Smooth muscle cell (in vitro differentiated cells): ENCODE measurements around the gene CDH22. TPM values are rescaled to one million over a fixed set of nuclear protein-coding genes. Genes with fewer than 3 reads are reported as not detected.

Experiments used
- DNase-seq: peaks from one replicate; lab custom pipeline; 2025; ENCODE audit not compliant: unreplicated experiment; lab: John Stamatoyannopoulos, UW
- H2AFZ ChIP-seq: fragments of 200-600 bp; sonication (generic); 2 replicates; pipeline ENCODE4 v1.6.0; 2016; ENCODE audit warnings: antibody characterized with exemption, low read depth, mild to moderate bottlenecking
- H3F3A ChIP-seq: fragments of 200-600 bp; sonication (generic); 2 replicates; pipeline ENCODE4 v1.6.0; 2017; ENCODE audit warnings: antibody characterized with exemption, low read depth
- H3K27ac ChIP-seq: fragments of 200-600 bp; sonication (generic); 2 replicates; pipeline ENCODE4 v1.5.1; 2016; ENCODE audit warnings: low read depth, mild to moderate bottlenecking
- H3K27me3 ChIP-seq: fragments of 200-600 bp; sonication (generic); 2 replicates; pipeline ENCODE4 v1.6.1; 2016; ENCODE audit warnings: low read depth, mild to moderate bottlenecking
- H3K36me3 ChIP-seq: fragments of 200-600 bp; sonication (generic); 2 replicates; pipeline ENCODE4 v1.5.1; 2016; ENCODE audit warnings: low read depth
- H3K4me1 ChIP-seq: fragments of 200-600 bp; sonication (generic); 2 replicates; pipeline ENCODE4 v1.5.1; 2016; ENCODE audit warnings: low read depth
- H3K4me2 ChIP-seq: fragments of 200-600 bp; sonication (generic); 2 replicates; pipeline ENCODE4 v1.6.0; 2016; ENCODE audit warnings: mild to moderate bottlenecking
- H3K4me3 ChIP-seq: fragments of 200-600 bp; sonication (generic); 2 replicates; pipeline ENCODE4 v1.5.1; 2016; ENCODE audit warnings: mild to moderate bottlenecking
- H3K79me2 ChIP-seq: fragments of 200-600 bp; sonication (generic); 2 replicates; pipeline ENCODE4 v1.6.0; 2016; ENCODE audit warnings: low read depth, mild to moderate bottlenecking
- H3K9ac ChIP-seq: fragments of 200-600 bp; sonication (generic); 2 replicates; pipeline ENCODE4 v1.6.0; 2016; ENCODE audit warnings: low read depth
- H3K9me3 ChIP-seq: fragments of 200-600 bp; sonication (generic); replicated peaks from 2 replicates; pipeline ENCODE4 v1.5.1; 2016; ENCODE audit warnings: low read depth
- H4K20me1 ChIP-seq: fragments of 200-600 bp; sonication (generic); 2 replicates; pipeline ENCODE4 v1.6.0; 2016; ENCODE audit warnings: low read depth
- WGBS: methylation state at CpG from one replicate; pipeline ENCODE4 v1.1.7; 2016; ENCODE audit warnings: low lambda C conversion rate; 5-methylcytosine and 5-hydroxymethylcytosine counted together
- polyA plus RNA-seq: library from polyadenylated mRNA; unstranded; fragments of >200 nt; fragmentation: Nextera tagmentation; extraction: Ambion mirVana; gene quantifications from 2 replicates; pipeline ENCODE4 v1.2.1, GENCODE V29; 2016
- total RNA-seq: library from RNA; depleted of rRNA; stranded (reverse); fragments of >200 nt; gene quantifications from 2 replicates; pipeline ENCODE4 v1.2.3, GENCODE V29; 2014
- TF ChIP-seq, protein P1 (sequence below): fragments of 200-600 bp; sonication (generic); IDR thresholded peaks from 2 replicates; pipeline ENCODE4 v1.5.1; 2017; ENCODE audit warnings: borderline replicate concordance, mild to moderate bottlenecking, antibody characterized with exemption; ENCODE audit not compliant: insufficient read depth, poor library complexity, severe bottlenecking

Gene CDH22
- total and polyA plus RNA-seq, 2 experiments from 2014 or later: not detected

DNA sequence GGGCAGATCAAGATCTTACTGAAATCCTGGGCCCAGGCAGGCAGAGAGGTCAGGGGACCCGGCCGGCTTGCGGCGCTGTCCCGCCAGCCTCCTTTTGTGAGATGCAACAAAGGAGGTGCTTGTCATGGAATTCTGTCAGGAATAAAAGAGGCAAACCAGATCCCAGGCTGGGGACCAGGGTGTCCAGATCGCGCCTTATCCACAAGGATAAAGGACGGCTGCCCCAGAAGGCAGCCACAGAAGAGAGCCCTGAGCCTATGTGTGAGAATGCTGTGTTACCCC, 42.6 kb upstream of the CDH22 start:
- Histone ChIP-seq H2AFZ (no peak overlapping the region), H3K4me2 (peak overlapping the region; percentile 60), H3K27me3 (no peaks in the 10 kb centered on the region)

DNA sequence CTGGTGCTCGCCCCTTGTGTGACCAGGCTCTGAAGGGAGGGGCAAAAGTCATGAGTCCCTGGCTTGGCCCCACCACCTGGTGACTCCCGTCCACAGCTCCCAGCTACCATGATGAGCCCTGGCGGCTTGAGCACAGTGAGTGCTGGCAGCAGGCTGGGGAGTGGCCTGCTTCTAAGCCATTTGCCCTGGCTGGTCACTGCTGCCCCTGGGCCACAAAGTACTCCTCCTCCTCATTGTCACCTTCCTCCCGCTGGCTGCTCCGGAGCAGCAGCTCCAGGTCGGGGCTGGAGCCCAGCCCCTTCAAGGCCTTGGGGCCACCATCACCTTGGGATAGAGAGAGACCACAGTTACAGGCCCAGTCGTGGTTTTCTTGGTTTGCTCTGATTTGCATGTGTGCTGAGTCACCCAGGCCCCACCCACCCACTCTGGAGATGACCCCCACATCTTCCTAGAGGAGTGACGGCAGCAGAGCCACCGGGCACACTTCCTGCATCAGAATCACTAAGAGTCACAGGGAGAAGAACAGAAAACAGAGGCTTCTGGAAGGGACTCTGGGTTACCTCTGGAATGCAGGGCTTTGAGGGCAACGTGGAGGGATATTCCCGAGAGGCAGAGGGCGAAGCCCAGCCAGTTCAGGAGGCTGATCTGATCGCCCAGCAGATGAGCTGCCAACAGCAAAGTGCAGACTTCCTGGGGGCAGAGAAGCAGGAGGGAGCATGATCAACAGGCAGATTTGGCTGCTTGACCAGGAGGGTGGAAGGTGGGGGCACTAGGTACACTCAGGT, 42.1 kb upstream of the CDH22 start:
- no peaks in the 10 kb centered on the region for H3K36me3 ChIP-seq
- TF ChIP-seq, protein P1, sequence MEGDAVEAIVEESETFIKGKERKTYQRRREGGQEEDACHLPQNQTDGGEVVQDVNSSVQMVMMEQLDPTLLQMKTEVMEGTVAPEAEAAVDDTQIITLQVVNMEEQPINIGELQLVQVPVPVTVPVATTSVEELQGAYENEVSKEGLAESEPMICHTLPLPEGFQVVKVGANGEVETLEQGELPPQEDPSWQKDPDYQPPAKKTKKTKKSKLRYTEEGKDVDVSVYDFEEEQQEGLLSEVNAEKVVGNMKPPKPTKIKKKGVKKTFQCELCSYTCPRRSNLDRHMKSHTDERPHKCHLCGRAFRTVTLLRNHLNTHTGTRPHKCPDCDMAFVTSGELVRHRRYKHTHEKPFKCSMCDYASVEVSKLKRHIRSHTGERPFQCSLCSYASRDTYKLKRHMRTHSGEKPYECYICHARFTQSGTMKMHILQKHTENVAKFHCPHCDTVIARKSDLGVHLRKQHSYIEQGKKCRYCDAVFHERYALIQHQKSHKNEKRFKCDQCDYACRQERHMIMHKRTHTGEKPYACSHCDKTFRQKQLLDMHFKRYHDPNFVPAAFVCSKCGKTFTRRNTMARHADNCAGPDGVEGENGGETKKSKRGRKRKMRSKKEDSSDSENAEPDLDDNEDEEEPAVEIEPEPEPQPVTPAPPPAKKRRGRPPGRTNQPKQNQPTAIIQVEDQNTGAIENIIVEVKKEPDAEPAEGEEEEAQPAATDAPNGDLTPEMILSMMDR: no peak
- H3K27me3 ChIP-seq: no peaks in the 10 kb centered on the region
- no peak overlapping the region for H2AFZ ChIP-seq
- H3K9me3 ChIP-seq: no peaks in the 10 kb centered on the region
- no peaks in the 10 kb centered on the region for H3K79me2 ChIP-seq
- H3K4me2 ChIP-seq: peak overlapping the region; percentile 74
- H3F3A ChIP-seq: peaks cover 29% of the 10 kb centered on the region
- peak overlapping the region; percentile 90 for H3K27ac ChIP-seq
- no peak overlapping the region for H3K4me3 ChIP-seq
- peak; percentile 43 for DNase-seq
- peaks cover 42% of the 10 kb centered on the region for H3K4me1 ChIP-seq
- H4K20me1 ChIP-seq: peaks cover 14% of the 10 kb centered on the region
- H3K9ac ChIP-seq: peak overlapping the region; percentile 79
- 21% methylated on average over 13 of the region's 13 CpGs for WGBS

More for the DNA sequence above, 42.6 kb upstream of the CDH22 start:
- Histone ChIP-seq H3K79me2 (no peaks in the 10 kb centered on the region), H3K36me3 (no peaks in the 10 kb centered on the region), H3K27ac (peak overlapping the region; percentile 90), H3F3A (peaks cover 29% of the 10 kb centered on the region), H3K9me3 (no peaks in the 10 kb centered on the region), H3K4me3 (no peak overlapping the region), H3K9ac (peak overlapping the region; percentile 79), H4K20me1 (peaks cover 14% of the 10 kb centered on the region), H3K4me1 (peaks cover 42% of the 10 kb centered on the region)
- TF ChIP-seq, protein P1: no peak
- 63% methylated on average over 7 of the region's 8 CpGs for WGBS
- no peak for DNase-seq

DNA sequence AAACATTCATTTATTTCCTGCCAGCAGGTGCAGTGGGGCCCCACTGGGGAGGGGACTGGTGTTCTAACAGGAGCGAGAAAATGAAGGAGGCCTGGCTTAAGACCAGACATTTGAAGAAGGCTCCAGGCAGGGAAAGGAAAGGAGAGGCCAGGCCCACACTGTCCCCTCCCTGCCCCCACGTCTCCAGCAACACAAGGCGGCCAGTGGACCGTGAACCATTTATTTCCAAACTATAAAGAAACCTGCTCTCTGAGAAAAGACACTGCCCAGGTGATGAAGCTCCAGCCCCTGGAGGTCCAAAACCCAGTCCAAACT, 41.4 kb upstream of the CDH22 start:
- Histone ChIP-seq H3K9me3 (no peaks in the 10 kb centered on the region), H3K79me2 (no peaks in the 10 kb centered on the region), H3K27me3 (no peaks in the 10 kb centered on the region), H3K4me2 (peak overlapping the region; percentile 74), H3K9ac (no peak overlapping the region), H2AFZ (no peak overlapping the region), H3K36me3 (no peaks in the 10 kb centered on the region), H4K20me1 (peaks cover 14% of the 10 kb centered on the region), H3K4me1 (peaks cover 42% of the 10 kb centered on the region), H3K27ac (peak overlapping the region; percentile 90), H3K4me3 (no peak overlapping the region), H3F3A (peaks cover 29% of the 10 kb centered on the region)
- 86% methylated on average over 4 of the region's 4 CpGs for WGBS
- DNase-seq: no peak
- TF ChIP-seq, protein P1: no peak
